Measurements from ENCODE around the gene TCF25.

TCF25 gene

GRCh38 chr16:89949756-89950155 lies 76.4 kb downstream of the TCF25 start:
- DNase-seq = no peak

GRCh38 chr16:89951509-89951908 lies 78.1 kb downstream of the TCF25 start:
- DNase-seq = no peak

GRCh38 chr16:89952049-89952448 lies 78.7 kb downstream of the TCF25 start:
- DNase-seq = no peak

GRCh38 chr16:89952551-89952950 lies 79.2 kb downstream of the TCF25 start:
- DNase-seq = no peak

- no peak for DNase-seq
Observed at GRCh38 chr16:89953671-89954406, 80.4 kb downstream of the TCF25 start.

- no peak for DNase-seq
Observed at GRCh38 chr16:89954462-89954861, 81.1 kb downstream of the TCF25 start.

GRCh38 chr16:89955001-89955685 lies 81.8 kb downstream of the TCF25 start:
- no peak for DNase-seq

- no peak for DNase-seq
Observed at GRCh38 chr16:89956505-89957215, 83.3 kb downstream of the TCF25 start.

GRCh38 chr16:89957216-89957785 lies 83.9 kb downstream of the TCF25 start:
- no peak for DNase-seq

- DNase-seq = peak; percentile 32 to 33
Observed at GRCh38 chr16:89958068-89958467, 84.7 kb downstream of the TCF25 start.

GRCh38 chr16:89958596-89958995 lies 85.2 kb downstream of the TCF25 start:
- no peak for DNase-seq

GRCh38 chr16:89960966-89961365 lies 87.6 kb downstream of the TCF25 start:
- DNase-seq = no peak
